HG02642 (cell line): ENCODE data around the gene EHD1.

Experiments
- ATAC-seq: cut with Tn5 transposase; IDR thresholded peaks from one replicate; pipeline ENCODE4 v1.9.1; 2021; ENCODE audit warnings: mild to moderate bottlenecking; ENCODE audit not compliant: unreplicated experiment, poor library complexity

EHD1 gene

GRCh38 chr11:64804346-64805210 lies 73.8 kb downstream of the EHD1 start:
- no peak for ATAC-seq

GRCh38 chr11:64803846-64804345 lies 74.5 kb downstream of the EHD1 start:
- ATAC-seq: no peak

GRCh38 chr11:64803158-64803845 lies 75.1 kb downstream of the EHD1 start, which contains the start of gene MAP4K2:
TSS of gene MAP4K2 (minus strand) at chr11:64803214. CDS start at chr11:64803149, 65 bp downstream.
- peak; percentile 73 for ATAC-seq

GRCh38 chr11:64802370-64803157 lies 75.9 kb downstream of the EHD1 start:
- ATAC-seq: peak; percentile 19
